ENCODE data around the gene LMCD1. TPM values are rescaled to one million over a fixed set of nuclear protein-coding genes. Genes with fewer than 3 reads are reported as not detected.

Gene LMCD1
- total RNA-seq, 1 donor from 2014 or later, result 26.1 TPM

DNA sequence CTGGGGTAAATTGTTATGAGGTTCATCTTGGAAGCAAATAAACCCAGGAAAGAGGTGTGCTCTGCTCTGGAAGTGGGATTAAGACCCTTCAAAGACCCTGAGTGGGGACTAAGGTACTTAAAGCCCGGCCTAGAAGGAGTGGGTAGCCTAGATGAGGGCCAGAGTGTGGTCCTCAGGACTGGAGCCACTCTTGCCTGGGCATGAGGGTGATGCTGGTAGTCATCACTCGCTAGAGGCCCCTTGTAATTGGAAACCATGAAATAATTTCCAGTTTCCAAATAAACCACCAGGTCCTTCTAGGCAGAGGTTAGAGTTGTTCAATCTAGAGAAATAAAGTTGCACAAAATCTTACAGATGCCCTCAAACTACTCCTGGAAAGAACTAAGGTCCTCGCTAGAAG is 15.2 kb upstream of the LMCD1 start:
- Mint-ChIP-seq H3K9me3 (ENCODE audit: low read depth) (peaks cover 15% of the 10 kb centered on the region), H3K27ac (no peak overlapping the region), H3K4me3 (ENCODE audit: low read depth) (no peak overlapping the region), H3K4me1 (ENCODE audit: low read depth) (peaks cover 16% of the 10 kb centered on the region), H3K36me3 (ENCODE audit: insufficient read depth) (peaks cover 15% of the 10 kb centered on the region), H3K27me3 (no peaks in the 10 kb centered on the region)
- DNase-seq (ENCODE audit: low spot score, unreplicated experiment), result no peak
- TF ChIP-seq, protein P1, sequence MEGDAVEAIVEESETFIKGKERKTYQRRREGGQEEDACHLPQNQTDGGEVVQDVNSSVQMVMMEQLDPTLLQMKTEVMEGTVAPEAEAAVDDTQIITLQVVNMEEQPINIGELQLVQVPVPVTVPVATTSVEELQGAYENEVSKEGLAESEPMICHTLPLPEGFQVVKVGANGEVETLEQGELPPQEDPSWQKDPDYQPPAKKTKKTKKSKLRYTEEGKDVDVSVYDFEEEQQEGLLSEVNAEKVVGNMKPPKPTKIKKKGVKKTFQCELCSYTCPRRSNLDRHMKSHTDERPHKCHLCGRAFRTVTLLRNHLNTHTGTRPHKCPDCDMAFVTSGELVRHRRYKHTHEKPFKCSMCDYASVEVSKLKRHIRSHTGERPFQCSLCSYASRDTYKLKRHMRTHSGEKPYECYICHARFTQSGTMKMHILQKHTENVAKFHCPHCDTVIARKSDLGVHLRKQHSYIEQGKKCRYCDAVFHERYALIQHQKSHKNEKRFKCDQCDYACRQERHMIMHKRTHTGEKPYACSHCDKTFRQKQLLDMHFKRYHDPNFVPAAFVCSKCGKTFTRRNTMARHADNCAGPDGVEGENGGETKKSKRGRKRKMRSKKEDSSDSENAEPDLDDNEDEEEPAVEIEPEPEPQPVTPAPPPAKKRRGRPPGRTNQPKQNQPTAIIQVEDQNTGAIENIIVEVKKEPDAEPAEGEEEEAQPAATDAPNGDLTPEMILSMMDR (IDR thresholded peaks at IDR 0.05; ENCODE audit: unreplicated experiment), result no peak

DNA sequence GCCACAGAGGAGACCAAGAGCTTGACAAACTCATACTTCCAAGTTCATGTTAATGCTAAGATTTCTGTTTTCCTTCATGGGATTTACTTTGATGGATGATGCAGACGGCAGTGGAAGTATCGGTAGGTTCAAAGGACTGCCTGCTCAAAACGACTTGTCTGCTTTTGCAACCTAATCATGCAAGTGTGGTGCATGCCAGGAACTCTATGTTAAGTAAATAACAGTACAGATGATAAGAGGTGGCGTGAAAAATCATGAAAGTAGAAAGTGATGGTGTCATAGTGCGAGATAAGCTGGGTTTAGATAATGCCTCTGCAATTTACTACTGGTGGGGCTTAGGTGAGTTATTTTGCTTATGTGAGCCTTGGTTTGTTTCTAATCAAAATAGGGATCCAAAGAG is 14.7 kb upstream of the LMCD1 start:
- Mint-ChIP-seq H3K36me3 (ENCODE audit: insufficient read depth) (peaks cover 15% of the 10 kb centered on the region), H3K4me1 (ENCODE audit: low read depth) (peaks cover 14% of the 10 kb centered on the region), H3K27ac (no peak overlapping the region), H3K9me3 (ENCODE audit: low read depth) (peaks cover 15% of the 10 kb centered on the region), H3K4me3 (ENCODE audit: low read depth) (no peak overlapping the region), H3K27me3 (no peaks in the 10 kb centered on the region)
- DNase-seq (ENCODE audit: low spot score, unreplicated experiment), result no peak
- TF ChIP-seq, protein P1 (IDR thresholded peaks at IDR 0.05; ENCODE audit: unreplicated experiment), result no peak

DNA sequence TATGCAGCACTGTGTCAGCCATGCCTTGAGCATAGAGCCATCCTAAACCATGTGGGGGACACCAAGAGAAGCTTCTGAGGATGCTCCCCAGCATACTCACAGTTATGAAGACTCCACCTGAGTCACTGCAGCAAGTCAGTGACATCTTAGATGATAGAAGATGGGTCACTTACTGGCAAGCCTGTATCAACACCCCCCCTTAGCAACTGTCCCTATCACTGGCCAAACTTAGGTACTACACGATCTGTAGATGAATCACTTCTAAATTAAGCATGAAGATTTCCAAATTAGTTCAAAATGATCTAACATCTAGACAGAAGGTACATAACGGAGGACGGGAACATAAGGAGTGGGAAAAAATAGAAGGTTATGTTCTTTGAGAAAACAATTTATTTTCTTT is 13.2 kb upstream of the LMCD1 start:
- peaks cover 15% of the 10 kb centered on the region for H3K9me3 Mint-ChIP-seq (ENCODE audit: low read depth)
- peaks cover 15% of the 10 kb centered on the region for H3K36me3 Mint-ChIP-seq (ENCODE audit: insufficient read depth)
- H3K4me3 Mint-ChIP-seq (ENCODE audit: low read depth), result no peak overlapping the region
- TF ChIP-seq, protein P1 (IDR thresholded peaks at IDR 0.05; ENCODE audit: unreplicated experiment), result no peak
- H3K27me3 Mint-ChIP-seq, result no peaks in the 10 kb centered on the region
- H3K27ac Mint-ChIP-seq, result no peak overlapping the region
- no peak for DNase-seq (ENCODE audit: low spot score, unreplicated experiment)
- peaks cover 8% of the 10 kb centered on the region for H3K4me1 Mint-ChIP-seq (ENCODE audit: low read depth)

DNA sequence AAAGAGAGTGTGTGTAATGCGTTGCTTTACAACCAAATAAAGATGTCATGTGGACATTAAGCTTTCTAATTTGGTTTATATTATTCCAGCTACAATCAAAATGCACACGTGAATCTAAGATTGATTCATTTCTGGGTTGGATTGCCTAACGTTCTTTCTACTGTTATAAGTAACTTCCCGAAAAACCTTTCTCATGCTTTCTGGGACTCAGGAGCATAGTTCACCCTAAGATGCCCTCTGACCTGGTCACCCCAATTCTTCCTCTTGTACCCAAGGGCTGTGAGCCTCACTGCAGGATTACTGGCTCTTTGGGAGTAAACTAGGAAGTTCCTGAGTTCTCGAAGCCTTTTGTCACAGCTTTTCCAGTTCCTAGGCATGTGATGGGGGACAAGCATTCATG is 12.7 kb upstream of the LMCD1 start:
- Mint-ChIP-seq H3K27ac (no peak overlapping the region), H3K4me1 (ENCODE audit: low read depth) (peaks cover 8% of the 10 kb centered on the region), H3K36me3 (ENCODE audit: insufficient read depth) (peaks cover 15% of the 10 kb centered on the region), H3K4me3 (ENCODE audit: low read depth) (no peak overlapping the region), H3K9me3 (ENCODE audit: low read depth) (peaks cover 15% of the 10 kb centered on the region), H3K27me3 (no peaks in the 10 kb centered on the region)
- DNase-seq (ENCODE audit: low spot score, unreplicated experiment), result no peak
- TF ChIP-seq, protein P1 (IDR thresholded peaks at IDR 0.05; ENCODE audit: unreplicated experiment), result no peak

DNA sequence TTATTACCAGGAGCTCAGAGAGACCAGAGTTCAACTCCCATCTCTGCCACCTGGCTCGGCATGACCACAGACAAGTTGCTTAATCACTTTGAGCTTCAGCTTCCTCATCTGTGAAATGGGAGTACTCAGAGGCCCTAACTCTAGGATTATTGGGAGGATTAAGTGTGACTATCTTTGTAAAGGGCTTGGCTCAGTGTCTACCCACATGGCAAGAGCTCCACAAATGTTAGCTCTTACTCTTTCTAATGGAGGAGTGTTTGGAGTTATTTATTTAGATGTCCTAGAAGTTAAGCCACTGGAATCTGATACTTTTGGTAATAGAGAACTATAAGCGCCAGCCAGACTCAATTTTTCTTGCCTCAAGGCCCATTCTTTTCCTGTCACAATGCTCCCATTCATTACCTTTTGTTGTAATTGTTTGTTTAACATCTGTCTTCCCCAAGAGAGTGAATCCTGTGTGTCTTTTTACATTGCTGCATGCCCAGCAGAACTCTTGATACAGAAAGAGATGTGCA is 12.3 kb upstream of the LMCD1 start:
- H3K4me3 Mint-ChIP-seq (ENCODE audit: low read depth), result no peak overlapping the region
- peaks cover 13% of the 10 kb centered on the region for H3K36me3 Mint-ChIP-seq (ENCODE audit: insufficient read depth)
- TF ChIP-seq, protein P1 (IDR thresholded peaks at IDR 0.05; ENCODE audit: unreplicated experiment), result no peak
- H3K9me3 Mint-ChIP-seq (ENCODE audit: low read depth), result peaks cover 13% of the 10 kb centered on the region
- H3K27ac Mint-ChIP-seq, result peak overlapping the region; percentile 69
- DNase-seq (ENCODE audit: low spot score, unreplicated experiment), result no peak
- H3K4me1 Mint-ChIP-seq (ENCODE audit: low read depth), result peaks cover 8% of the 10 kb centered on the region
- no peaks in the 10 kb centered on the region for H3K27me3 Mint-ChIP-seq

Measured in progenitor cell of endocrine pancreas (in vitro differentiated cells).